Measurements from ENCODE around the gene BMF.

GRCh38 chr15:40053079-40053830 is 55.4 kb downstream of the BMF start:
- TF ChIP-seq CTCF (IDR thresholded peaks at IDR 0.05; ENCODE audit: extremely low read depth in 1 of 2, insufficient read depth in 1 of 2, low read depth in 1 of 2, low read length in 2 of 2), result peak in 1 of 2 donors; percentile 9
- no peak for TF ChIP-seq POLR2AphosphoS5 (IDR thresholded peaks at IDR 0.05; ENCODE audit: insufficient read depth, low read depth, low read length)
- TF ChIP-seq EZH2 (IDR thresholded peaks at IDR 0.05; ENCODE audit: borderline replicate concordance, low read depth, low read length, severe bottlenecking), result no peak
- TF ChIP-seq POLR2A (IDR thresholded peaks at IDR 0.05; ENCODE audit: low read depth, low read length), result no peak
- TF ChIP-seq MAX (IDR thresholded peaks at IDR 0.05; ENCODE audit: insufficient read depth, insufficient read length), result no peak
- TF ChIP-seq MYC (IDR thresholded peaks at IDR 0.05; ENCODE audit: low read depth, low read length), result no peak

All from endothelial cell of umbilical vein (primary cell).